LNCAP (cell line): ENCODE data around the gene KAT2A.

Experiments used
- TF ChIP-seq, protein P1 (sequence below): fragments of 450-650 bp; IDR thresholded peaks from 2 replicates; pipeline ENCODE4 v1.5.1; 2017; ENCODE audit warnings: mild to moderate bottlenecking

Gene KAT2A

DNA sequence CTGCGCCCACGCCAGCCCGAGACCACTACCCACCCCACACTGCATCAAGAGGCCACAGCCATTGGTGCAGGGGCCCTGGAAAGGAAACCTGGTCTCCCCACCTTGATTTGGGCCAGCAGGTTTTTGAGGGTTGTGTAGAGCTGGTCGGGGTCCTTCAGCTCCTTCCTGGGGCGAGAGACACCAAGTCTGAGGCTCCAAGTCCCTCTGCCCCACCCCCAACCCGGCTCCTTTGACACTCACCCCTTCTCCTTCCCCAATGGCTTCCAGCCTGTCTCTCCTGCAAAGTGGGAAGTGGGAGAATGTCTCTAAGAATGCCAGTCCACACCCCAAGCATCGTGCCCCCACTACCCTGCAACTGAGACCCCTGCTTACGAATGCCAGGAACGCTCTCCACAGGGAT, 7.0 kb downstream of the KAT2A start:
- TF ChIP-seq, protein P1, sequence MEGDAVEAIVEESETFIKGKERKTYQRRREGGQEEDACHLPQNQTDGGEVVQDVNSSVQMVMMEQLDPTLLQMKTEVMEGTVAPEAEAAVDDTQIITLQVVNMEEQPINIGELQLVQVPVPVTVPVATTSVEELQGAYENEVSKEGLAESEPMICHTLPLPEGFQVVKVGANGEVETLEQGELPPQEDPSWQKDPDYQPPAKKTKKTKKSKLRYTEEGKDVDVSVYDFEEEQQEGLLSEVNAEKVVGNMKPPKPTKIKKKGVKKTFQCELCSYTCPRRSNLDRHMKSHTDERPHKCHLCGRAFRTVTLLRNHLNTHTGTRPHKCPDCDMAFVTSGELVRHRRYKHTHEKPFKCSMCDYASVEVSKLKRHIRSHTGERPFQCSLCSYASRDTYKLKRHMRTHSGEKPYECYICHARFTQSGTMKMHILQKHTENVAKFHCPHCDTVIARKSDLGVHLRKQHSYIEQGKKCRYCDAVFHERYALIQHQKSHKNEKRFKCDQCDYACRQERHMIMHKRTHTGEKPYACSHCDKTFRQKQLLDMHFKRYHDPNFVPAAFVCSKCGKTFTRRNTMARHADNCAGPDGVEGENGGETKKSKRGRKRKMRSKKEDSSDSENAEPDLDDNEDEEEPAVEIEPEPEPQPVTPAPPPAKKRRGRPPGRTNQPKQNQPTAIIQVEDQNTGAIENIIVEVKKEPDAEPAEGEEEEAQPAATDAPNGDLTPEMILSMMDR = no peak

DNA sequence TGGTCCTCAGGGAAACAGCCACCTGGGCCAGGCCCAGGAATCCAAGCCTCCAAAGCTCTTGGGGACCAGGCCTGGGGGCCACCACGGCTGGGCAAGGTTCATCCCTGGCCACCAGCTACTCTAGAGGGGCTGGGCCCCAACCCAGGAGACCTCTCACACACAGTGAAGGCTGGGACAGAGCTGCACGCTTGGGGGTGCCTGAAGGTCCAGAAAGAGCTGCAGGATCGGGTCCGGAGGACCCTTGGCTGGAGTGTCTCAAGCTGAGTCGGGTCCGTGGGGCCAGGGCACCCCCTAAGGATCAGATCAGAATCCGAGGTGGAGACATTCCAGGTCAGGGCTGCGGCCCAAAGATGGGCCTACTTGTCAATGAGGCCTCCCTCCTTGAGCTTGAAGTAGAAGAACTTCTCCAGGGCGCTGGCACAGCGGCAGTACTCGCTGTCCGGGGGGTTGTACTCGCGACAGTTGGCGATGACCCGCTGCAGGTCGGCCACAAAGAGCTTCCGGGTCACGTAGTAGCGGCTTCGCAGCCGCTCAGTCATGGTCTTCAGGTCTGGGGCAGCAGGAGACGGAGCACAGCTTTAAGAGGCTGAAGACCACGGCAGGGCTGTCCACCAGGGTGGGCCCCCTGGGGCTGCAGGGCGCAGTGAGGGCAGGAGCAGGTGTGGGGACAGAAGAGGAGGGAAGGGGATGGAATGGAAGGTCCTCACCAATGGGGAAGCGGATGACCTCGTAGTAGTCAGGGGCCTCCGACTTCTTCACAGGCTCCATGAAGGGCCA, 7.7 kb downstream of the KAT2A start:
- TF ChIP-seq, protein P1 = no peak

DNA sequence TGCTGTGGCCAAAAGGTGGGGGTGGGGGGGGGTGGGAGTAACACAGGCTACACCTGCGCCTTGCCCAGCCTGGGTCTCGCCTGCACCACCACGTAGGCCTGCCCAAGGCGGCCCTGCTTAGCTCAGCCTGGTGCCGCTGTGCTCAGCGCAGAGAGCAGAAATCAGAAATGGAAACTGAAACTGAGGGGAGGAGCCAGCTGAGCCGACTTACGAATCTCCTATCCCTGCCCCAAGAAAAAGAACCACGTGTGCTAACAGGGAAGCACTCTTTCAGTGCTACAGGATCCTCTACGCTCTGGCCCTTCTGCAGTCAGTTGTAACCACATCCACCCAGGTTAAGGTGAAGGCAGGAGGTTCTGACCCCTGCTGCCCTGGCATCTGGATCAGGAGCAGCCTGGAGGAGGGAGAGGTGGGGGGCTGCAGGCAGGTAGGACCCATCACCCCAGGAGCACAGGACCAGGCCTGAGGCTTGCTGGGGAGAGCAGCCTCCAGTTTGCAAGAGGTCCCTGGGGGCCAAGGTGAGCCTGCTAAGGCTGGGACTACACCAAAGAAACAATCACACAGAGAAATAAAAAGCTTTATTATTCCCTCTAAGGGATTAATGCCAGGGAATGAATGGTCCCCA, 8.5 kb downstream of the KAT2A start, which contains the start of gene DHX58:
Gene DHX58, minus strand, starts transcription at position 163 of the 625 bp plus-strand sequence. CDS start 822 bp downstream, outside the sequence.
- TF ChIP-seq, protein P1 = no peak

DNA sequence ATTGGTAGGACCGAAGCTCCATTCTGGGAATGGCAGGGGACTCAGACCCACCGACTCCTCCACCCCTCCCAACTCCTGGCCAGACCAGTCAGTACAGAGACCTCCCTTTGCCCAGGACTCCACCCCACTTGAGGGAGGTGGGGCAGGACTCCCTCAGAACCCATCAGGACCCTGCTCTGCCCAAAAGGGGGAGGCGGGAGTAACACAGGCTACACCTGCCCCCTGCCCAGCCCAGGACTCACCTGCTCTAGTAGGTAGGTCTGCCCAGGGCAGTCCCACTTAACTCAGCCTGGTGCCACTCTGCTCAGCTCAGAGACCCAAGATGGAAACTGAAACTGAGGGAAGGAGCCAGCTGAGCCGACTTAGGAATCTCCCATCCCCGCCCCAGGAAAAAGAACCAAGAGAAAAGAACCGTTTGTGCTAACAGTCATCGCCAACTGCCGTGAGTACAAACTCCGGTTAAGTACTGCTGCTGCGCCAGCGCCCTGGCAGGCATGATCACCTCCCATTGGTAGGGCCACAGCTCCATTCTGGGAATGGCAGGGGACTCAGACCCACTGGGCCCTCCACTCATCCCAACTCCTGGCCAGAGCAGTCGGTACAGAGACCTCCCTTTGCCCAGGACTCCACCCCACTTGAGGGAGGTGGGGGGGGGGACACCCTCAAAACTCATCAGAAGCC, 9.2 kb downstream of the KAT2A start:
- TF ChIP-seq, protein P1 = no peak

DNA sequence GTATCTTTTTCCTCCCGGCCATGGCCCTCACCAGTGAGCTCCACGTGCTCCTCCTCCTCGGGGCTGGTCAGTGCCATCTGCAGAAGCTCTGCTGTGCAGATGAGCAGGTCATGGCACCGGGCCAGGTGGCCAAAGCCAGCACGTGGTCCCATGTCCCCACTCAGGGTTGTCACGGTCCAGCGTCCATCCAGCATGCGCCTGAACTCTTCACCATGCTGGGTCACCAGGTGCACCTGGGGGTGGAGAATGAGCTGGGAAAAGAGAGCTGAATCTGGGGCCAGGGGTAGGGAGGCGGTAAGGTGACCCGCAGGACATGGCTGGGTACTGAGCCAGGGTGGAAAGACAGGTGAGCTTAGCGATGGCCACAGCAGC, 9.9 kb downstream of the KAT2A start:
- TF ChIP-seq, protein P1 = no peak

DNA sequence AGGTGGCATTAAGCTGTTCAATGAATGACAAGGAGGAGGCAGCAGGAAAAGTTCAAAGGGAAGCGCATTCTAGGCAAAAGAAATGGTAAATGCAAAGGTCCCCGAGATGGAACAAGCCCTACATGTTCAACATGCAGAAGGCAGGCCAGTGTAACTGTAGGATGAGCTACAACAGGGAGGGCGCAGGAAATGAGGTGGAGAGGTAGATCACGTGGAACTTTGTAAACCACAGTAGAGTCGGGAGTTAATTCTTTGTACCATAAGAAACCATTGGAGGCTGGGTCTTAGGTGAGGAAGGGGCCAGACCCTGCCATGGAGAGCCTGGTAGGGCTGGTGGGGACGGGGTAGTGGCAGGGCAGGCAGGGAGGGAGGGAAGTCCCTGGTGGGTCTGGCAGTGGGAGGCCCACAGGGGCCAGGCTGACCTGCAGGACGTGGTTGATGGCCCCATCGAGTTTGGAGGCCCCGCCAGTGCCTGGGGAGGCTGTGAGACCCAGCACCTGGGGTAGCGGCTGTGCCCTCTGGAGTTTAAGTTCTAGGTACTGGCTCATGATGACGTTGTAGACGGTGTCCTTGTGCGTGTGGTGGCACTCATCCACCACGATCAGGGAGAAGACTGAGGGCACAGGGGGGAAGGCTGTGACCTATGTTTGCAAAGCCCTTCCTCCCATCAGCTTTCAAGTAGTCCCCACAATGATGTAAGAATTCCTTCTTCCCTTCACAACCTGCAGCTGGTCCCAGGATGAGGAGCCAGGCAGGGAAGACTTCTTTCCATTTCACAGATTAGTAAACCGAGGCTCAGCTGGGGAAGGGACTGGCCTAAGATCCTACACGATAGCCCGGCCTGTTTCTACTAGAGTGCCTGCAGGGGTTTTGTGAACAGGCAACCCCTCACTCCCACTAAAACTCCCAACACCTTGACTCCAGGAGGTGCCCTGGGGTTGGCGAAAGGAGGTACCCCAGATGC, 10.6 kb downstream of the KAT2A start:
- TF ChIP-seq, protein P1 = no peak

DNA sequence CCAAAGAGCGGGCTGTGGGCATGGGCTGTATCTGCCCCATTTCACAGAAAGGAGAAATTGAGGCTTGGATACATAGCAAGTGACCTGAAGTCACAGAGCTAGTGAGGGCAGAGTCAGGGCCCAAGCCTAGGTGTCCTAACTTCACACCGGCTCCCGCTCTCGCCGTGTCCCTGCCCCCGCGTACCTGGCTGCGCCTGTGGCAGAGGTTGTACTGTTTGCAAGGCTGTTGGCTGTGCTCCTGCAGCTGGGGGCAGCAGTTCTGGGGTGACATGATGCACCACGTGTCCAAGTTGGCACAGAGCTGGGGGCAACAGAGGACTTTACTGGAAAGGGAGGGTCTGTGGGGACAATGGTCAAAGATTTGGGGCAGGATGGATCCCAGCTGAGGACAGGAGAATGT, 12.1 kb downstream of the KAT2A start:
- TF ChIP-seq, protein P1 = no peak
